Raji (cell line): Measurements from ENCODE around the gene INCA1.

Source experiments
- POLR2A ChIP-seq: IDR thresholded peaks from 2 replicates; pipeline ENCODE4 v1.6.1; 2011; ENCODE audit warnings: low read depth, low read length, control low read depth; ENCODE audit not compliant: insufficient read depth

Gene INCA1

DNA sequence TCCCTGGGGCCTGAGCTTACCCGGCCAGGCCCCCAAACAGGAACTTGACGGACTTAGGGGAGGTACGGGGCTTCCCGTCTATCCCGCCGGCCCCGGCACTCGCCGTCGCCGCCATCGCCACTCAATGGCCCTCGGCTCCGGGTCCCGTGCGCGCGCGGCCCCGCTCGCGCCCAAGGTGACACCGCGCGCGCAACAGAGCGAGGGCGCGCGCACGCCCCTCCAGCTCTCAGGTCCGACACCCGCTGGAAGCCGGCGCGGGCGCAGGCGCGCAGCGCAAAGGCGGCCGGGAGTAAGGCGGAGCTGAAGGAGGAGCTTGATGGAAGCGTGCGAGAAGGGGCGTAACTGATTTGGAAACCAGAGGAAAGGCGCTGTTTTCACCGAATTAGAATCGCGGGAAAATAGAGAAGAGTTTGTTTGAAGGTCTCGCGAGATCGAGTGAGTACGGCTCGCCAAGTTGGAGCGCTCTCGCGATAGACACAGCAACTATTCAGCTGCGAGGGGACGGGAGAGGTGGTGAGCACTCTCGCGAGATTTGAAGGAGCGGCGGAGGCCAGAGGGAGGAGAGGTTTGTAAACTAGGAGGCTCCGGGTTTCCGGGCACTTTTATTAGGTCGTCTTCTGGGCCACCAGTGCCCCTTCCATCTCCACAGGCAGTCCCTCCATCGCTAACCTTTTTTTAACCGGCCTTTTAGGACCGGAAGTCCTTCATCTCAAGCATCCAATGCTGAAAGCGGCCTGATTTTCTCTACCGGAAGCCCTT lies 57.3 kb downstream of the INCA1 start, which contains the start of the genes RNF167 and SLC25A11:
RNF167 (plus strand) TSS at position 473 of the 759 bp plus-strand sequence. CDS start 642 bp downstream, outside the sequence.
SLC25A11 (minus strand) TSS at position 251 of the 759 bp plus-strand sequence; CDS start at position 115, 136 bp downstream.
- peak; percentile 82 for TF ChIP-seq POLR2A

DNA sequence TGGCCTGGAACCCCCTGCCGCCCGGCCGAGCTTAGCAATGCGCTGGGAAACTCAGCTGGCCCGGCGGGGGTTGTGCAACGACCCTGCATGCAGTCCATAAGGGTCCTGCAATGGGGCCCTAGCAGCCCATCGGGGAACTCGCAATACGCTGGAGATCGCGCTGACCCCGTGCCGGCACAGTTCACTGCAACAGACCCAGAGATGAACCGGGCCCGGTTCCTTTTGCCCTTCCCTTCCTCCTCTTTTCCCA lies 57.9 kb downstream of the INCA1 start:
- no peak for TF ChIP-seq POLR2A

DNA sequence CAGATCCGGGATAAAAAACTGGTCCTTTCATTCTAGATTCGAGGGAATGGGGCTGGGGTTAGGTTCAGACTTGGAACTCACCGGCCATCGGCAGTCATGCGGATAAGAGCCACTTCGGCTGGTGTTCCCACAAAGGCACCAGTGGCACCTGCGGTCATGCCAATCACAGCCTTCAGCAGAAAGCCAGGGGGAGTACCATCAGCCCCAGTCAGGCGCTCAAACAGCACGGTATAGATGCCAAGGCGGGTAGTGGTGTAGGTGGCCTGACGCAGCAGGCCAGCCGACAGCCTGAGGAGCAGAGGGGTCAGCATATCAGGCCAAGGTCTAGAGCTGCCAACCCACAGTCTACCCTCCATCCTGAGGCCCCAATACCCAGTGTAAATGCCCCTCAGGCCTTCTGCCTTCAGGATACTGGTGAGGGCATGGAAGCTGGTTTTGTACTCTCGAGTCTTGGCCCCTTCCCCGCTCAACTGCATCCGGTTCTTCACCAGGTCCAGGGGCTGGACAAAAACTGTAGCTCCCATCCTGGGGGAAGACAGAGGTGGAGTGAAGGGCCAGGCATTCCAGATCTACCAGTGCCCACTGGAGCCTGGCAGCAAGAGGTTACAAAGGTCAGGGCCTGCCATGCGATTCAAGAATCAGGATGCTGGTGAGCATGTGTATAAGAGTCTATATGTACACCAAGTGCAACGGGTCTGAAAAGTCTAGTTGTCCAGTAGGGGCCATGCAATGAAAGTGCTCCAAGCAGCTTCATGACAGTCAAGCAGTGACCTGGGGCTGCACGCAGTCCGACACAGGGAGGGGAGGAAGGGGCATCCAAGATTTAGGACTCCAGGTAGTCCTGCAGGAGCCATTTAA lies 58.4 kb downstream of the INCA1 start:
- no peak for TF ChIP-seq POLR2A
